DOHH2 (cell line): ENCODE measurements around the gene SLC52A3.
"Not testable (repeated sequence)": the region's sequence is repeated elsewhere in the genome, so short reads cannot be mapped to it uniquely, and the experiment has no call there.

Experiments
- H3F3A ChIP-seq: fragments of 200-600 bp; sonication (generic), shearing (Covaris generic); 2 replicates; pipeline ENCODE4 v1.6.0; 2016; ENCODE audit warnings: antibody characterized with exemption, mild to moderate bottlenecking; ENCODE audit not compliant: control insufficient read depth, insufficient read depth
- H3K27ac ChIP-seq: fragments of 200-600 bp; sonication (generic); 2 replicates; pipeline ENCODE4 v1.5.1; 2014; ENCODE audit warnings: low read depth, mild to moderate bottlenecking, low read length, moderate library complexity
- H3K27me3 ChIP-seq: fragments of 200-600 bp; sonication (generic); 2 replicates; pipeline ENCODE4 v1.6.1; 2014; ENCODE audit warnings: mild to moderate bottlenecking, low read length, mixed read lengths; ENCODE audit not compliant: control insufficient read depth
- H3K36me3 ChIP-seq: fragments of 200-600 bp; sonication (generic); 2 replicates; pipeline ENCODE4 v1.6.1; 2014; ENCODE audit warnings: mild to moderate bottlenecking, low read length, moderate library complexity, mixed read lengths; ENCODE audit not compliant: control insufficient read depth
- H3K4me1 ChIP-seq: fragments of 200-600 bp; sonication (generic); 2 replicates; pipeline ENCODE4 v1.6.1; 2014; ENCODE audit warnings: mild to moderate bottlenecking, low read length, mixed read lengths; ENCODE audit not compliant: control insufficient read depth
- H3K4me2 ChIP-seq: fragments of 200-600 bp; sonication (generic); 2 replicates; pipeline ENCODE4 v1.6.0; 2014; ENCODE audit warnings: mild to moderate bottlenecking, low read length, moderate library complexity
- H3K4me3 ChIP-seq: fragments of 200-600 bp; sonication (generic); 2 replicates; pipeline ENCODE4 v1.5.1; 2014; ENCODE audit warnings: mild to moderate bottlenecking, low read length, mixed read lengths
- H3K79me2 ChIP-seq: fragments of 200-600 bp; sonication (generic); 2 replicates; pipeline ENCODE4 v1.6.1; 2014; ENCODE audit warnings: mild to moderate bottlenecking, low read length, mixed read lengths; ENCODE audit not compliant: control insufficient read depth
- H3K9me2 ChIP-seq: fragments of 200-600 bp; sonication (generic); replicated peaks from 2 replicates; pipeline ENCODE4 v1.6.1; 2014; ENCODE audit warnings: mild to moderate bottlenecking, low read length, mixed read lengths; ENCODE audit not compliant: control insufficient read depth
- H3K9me3 ChIP-seq: fragments of 200-600 bp; sonication (generic); 2 replicates; pipeline ENCODE4 v1.6.1; 2014; ENCODE audit warnings: antibody characterized with exemption, low read length, mixed read lengths; ENCODE audit not compliant: control insufficient read depth, insufficient read depth
- H4K20me1 ChIP-seq: fragments of 200-600 bp; sonication (generic); 2 replicates; pipeline ENCODE4 v1.6.0; 2014; ENCODE audit warnings: low read depth, mild to moderate bottlenecking, antibody characterized with exemption, low read length, moderate library complexity; ENCODE audit not compliant: control insufficient read depth, insufficient read depth
- EZH2phosphoT487 ChIP-seq: fragments of 200-600 bp; sonication (generic); IDR thresholded peaks from 2 replicates; pipeline ENCODE4 v1.6.1; 2017; ENCODE audit warnings: borderline replicate concordance, mild to moderate bottlenecking, antibody characterized with exemption, low read length, moderate library complexity, mixed read lengths
- TF ChIP-seq, protein P1 (sequence below): fragments of 200-600 bp; sonication (generic); IDR thresholded peaks from one replicate; pipeline ENCODE4 v1.5.1; 2014; ENCODE audit warnings: antibody characterized with exemption, mild to moderate bottlenecking, low read depth, low read length; ENCODE audit not compliant: poor library complexity, severe bottlenecking

SLC52A3 gene

GRCh38 chr20:813390-813789, 45.1 kb upstream of the SLC52A3 start:
- Histone ChIP-seq H3K9me3 (peaks cover 6% of the 10 kb centered on the region; the same call in 1 of the 2 replicates), H3K9me2 (no peaks in the 10 kb centered on the region), H3K27me3 (no peaks in the 10 kb centered on the region; the same call in 1 of the 2 replicates), H3K4me1 (no peaks in the 10 kb centered on the region), H3K27ac (no peak overlapping the region), H3K79me2 (no peaks in the 10 kb centered on the region), H3F3A (no peaks in the 10 kb centered on the region), H3K4me2 (no peak overlapping the region), H4K20me1 (no peaks in the 10 kb centered on the region), H3K4me3 (no peak overlapping the region), H3K36me3 (no peaks in the 10 kb centered on the region)
- TF ChIP-seq, protein P1, sequence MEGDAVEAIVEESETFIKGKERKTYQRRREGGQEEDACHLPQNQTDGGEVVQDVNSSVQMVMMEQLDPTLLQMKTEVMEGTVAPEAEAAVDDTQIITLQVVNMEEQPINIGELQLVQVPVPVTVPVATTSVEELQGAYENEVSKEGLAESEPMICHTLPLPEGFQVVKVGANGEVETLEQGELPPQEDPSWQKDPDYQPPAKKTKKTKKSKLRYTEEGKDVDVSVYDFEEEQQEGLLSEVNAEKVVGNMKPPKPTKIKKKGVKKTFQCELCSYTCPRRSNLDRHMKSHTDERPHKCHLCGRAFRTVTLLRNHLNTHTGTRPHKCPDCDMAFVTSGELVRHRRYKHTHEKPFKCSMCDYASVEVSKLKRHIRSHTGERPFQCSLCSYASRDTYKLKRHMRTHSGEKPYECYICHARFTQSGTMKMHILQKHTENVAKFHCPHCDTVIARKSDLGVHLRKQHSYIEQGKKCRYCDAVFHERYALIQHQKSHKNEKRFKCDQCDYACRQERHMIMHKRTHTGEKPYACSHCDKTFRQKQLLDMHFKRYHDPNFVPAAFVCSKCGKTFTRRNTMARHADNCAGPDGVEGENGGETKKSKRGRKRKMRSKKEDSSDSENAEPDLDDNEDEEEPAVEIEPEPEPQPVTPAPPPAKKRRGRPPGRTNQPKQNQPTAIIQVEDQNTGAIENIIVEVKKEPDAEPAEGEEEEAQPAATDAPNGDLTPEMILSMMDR: no peak
- no peak for TF ChIP-seq EZH2phosphoT487

- H3K4me2 ChIP-seq, H3K36me3 ChIP-seq, H3K9me2 ChIP-seq, H4K20me1 ChIP-seq, H3K27me3 ChIP-seq, H3K27ac ChIP-seq, H3K79me2 ChIP-seq, H3K9me3 ChIP-seq, H3F3A ChIP-seq, H3K4me1 ChIP-seq, H3K4me3 ChIP-seq: not testable (repeated sequence)
These were observed 44.1 kb upstream of the SLC52A3 start for GRCh38 chr20:812435-812814.

GRCh38 chr20:811776-812434, 43.6 kb upstream of the SLC52A3 start:
- H3K4me2 ChIP-seq, H4K20me1 ChIP-seq, H3K9me2 ChIP-seq, H3K79me2 ChIP-seq, H3K27me3 ChIP-seq, H3K36me3 ChIP-seq, H3F3A ChIP-seq, H3K4me1 ChIP-seq, H3K4me3 ChIP-seq, H3K27ac ChIP-seq, H3K9me3 ChIP-seq: not testable (repeated sequence)

GRCh38 chr20:805713-806112, 37.4 kb upstream of the SLC52A3 start:
- H3K27me3 ChIP-seq: no peaks in the 10 kb centered on the region; the same call in 1 of the 2 replicates
- H3K79me2 ChIP-seq: no peaks in the 10 kb centered on the region
- H3F3A ChIP-seq: no peaks in the 10 kb centered on the region
- no peak overlapping the region for H3K4me2 ChIP-seq
- H3K9me3 ChIP-seq: peaks cover 15% of the 10 kb centered on the region
- H3K36me3 ChIP-seq: no peaks in the 10 kb centered on the region
- TF ChIP-seq, protein P1: no peak
- no peak for TF ChIP-seq EZH2phosphoT487
- H3K4me3 ChIP-seq: no peak overlapping the region
- no peak overlapping the region for H3K27ac ChIP-seq
- H3K9me2 ChIP-seq: no peaks in the 10 kb centered on the region
- no peaks in the 10 kb centered on the region for H3K4me1 ChIP-seq
- H4K20me1 ChIP-seq: no peaks in the 10 kb centered on the region
